ENCODE data around the gene SMCO2.

DNA sequence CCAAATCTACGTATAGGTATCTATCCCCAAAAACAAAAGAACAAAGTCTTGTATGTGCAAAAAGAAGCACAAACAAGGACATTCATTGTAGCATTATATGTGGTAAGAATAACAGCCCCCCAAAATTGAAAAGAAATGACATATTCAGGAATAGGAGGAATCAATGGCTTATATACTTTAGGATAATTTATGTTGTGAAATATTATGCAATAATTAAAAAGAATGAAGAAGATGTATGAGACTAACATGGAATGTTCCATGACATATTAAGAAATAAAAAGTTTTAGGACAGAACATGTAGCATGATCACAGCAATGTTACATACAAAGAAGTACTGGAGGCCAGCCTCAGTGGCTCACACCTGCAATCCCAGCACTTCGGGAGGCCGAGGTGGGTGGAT lies 9.1 kb downstream of the SMCO2 start:
- TF ChIP-seq, protein P1, sequence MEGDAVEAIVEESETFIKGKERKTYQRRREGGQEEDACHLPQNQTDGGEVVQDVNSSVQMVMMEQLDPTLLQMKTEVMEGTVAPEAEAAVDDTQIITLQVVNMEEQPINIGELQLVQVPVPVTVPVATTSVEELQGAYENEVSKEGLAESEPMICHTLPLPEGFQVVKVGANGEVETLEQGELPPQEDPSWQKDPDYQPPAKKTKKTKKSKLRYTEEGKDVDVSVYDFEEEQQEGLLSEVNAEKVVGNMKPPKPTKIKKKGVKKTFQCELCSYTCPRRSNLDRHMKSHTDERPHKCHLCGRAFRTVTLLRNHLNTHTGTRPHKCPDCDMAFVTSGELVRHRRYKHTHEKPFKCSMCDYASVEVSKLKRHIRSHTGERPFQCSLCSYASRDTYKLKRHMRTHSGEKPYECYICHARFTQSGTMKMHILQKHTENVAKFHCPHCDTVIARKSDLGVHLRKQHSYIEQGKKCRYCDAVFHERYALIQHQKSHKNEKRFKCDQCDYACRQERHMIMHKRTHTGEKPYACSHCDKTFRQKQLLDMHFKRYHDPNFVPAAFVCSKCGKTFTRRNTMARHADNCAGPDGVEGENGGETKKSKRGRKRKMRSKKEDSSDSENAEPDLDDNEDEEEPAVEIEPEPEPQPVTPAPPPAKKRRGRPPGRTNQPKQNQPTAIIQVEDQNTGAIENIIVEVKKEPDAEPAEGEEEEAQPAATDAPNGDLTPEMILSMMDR (IDR thresholded peaks at IDR 0.05; ENCODE audit: insufficient read depth, low read length, poor library complexity, severe bottlenecking) = no peak
- TF ChIP-seq EZH2phosphoT487 (conservative IDR thresholded peaks at IDR 0.05; ENCODE audit: low read length) = no peak
